VCaP (cell line): Measurements from ENCODE around the gene RAI1.

Experiments
- H3K27ac ChIP-seq: fragments of 450-650 bp; 2 replicates; pipeline ENCODE4 v1.5.1; 2017
- TF ChIP-seq, protein P1 (sequence below): fragments of 450-650 bp; conservative IDR thresholded peaks from 2 replicates; pipeline ENCODE4 v1.5.1; 2017; ENCODE audit warnings: mild to moderate bottlenecking, moderate library complexity

The RAI1 gene

GRCh38 chr17:17661134-17661533, 20.1 kb upstream of the RAI1 start:
- TF ChIP-seq, protein P1, sequence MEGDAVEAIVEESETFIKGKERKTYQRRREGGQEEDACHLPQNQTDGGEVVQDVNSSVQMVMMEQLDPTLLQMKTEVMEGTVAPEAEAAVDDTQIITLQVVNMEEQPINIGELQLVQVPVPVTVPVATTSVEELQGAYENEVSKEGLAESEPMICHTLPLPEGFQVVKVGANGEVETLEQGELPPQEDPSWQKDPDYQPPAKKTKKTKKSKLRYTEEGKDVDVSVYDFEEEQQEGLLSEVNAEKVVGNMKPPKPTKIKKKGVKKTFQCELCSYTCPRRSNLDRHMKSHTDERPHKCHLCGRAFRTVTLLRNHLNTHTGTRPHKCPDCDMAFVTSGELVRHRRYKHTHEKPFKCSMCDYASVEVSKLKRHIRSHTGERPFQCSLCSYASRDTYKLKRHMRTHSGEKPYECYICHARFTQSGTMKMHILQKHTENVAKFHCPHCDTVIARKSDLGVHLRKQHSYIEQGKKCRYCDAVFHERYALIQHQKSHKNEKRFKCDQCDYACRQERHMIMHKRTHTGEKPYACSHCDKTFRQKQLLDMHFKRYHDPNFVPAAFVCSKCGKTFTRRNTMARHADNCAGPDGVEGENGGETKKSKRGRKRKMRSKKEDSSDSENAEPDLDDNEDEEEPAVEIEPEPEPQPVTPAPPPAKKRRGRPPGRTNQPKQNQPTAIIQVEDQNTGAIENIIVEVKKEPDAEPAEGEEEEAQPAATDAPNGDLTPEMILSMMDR: no peak
- H3K27ac ChIP-seq: no peak overlapping the region

GRCh38 chr17:17661834-17662385, 19.3 kb upstream of the RAI1 start:
- TF ChIP-seq, protein P1: 0 out of 2 replicates have a peak, but pooled peaks have one; percentile 35
- no peak overlapping the region for H3K27ac ChIP-seq

DNA sequence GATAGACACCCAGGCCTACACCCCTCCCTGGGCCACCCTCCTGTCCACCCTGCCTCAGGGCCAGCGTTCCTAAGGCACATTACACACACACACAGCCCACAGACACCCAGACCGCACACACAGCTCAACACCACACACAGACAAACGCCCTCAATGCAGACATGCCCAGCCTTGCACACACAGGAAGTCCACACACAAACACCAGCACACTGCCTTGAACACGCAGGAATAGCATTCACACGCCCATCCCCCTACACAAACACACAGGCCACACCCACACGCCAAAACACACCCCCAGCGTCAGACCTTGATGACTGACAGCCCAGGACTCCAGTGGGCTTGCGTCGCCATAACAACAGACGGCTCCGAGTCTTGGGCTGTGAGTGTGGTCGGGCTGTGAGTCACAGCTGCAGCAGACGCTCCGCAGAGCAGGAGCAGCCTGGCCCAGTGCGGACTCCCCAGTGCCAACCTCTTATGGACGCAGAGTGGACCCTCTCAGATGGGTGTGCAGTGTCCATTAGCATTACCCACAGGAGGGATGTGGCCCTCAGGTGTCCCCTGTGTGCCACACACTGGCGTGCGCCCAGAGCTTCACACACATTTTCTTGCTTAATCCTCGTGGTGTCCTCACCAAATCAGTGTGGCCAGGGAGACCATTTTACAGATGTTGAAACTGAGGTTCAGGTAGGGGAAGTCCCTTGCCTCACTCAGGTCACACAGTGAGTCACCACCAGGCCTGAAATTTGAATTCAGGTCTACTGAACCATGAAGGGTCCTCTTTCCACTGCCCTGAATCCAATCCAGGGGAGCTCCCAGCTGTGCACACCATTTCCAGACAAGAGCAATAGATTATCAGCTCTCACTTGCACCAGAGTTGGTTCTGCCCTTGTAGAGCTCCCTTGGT, 17.8 kb upstream of the RAI1 start:
- TF ChIP-seq, protein P1: no peak
- H3K27ac ChIP-seq: no peak overlapping the region

GRCh38 chr17:17664064-17664452, 17.2 kb upstream of the RAI1 start:
- TF ChIP-seq, protein P1: no peak
- no peak overlapping the region for H3K27ac ChIP-seq

GRCh38 chr17:17665255-17665654, 16.0 kb upstream of the RAI1 start:
- no peak overlapping the region for H3K27ac ChIP-seq
- TF ChIP-seq, protein P1: no peak

GRCh38 chr17:17666111-17666714, 15.0 kb upstream of the RAI1 start:
- H3K27ac ChIP-seq: no peak overlapping the region
- TF ChIP-seq, protein P1: no peak

DNA sequence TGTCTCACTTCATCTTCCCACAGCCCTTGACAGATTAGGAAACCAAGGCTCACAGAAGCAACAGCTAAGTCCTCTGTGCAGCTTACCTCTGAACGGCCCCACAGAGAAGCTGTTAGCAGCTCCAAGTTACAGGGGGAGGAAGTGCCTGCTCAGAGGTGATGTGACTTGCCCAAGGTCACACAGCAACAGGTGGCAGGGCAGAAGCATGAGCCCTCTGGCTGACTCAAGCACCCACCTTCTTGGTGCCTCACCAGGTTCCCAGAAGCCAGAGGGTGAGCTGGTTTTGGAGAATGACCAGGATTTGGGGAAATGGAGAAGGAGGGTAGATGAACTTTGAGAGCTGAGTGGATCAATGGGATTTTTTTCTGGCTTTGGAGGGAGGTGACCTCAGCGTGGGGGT, 14.0 kb upstream of the RAI1 start:
- H3K27ac ChIP-seq: no peak overlapping the region
- TF ChIP-seq, protein P1: no peak
